PC-3 (cell line): ENCODE data around the gene ZC2HC1B. TPM values are rescaled to one million over a fixed set of nuclear protein-coding genes. Genes with fewer than 3 reads are reported as not detected.

Experiments used
- ATAC-seq: fragments of 200-7000 bp; cut with Tn5 transposase; 2 replicates; pipeline ENCODE4 v1.9.1; 2020; ENCODE audit warnings: mild to moderate bottlenecking, moderate library complexity
- BruUV-seq: library from RNA; stranded (reverse); fragments of 400-500 nt; replicated peaks from 2 replicates; lab custom pipeline; 2021; lab: Mats Ljungman, UMichigan
- CTCF ChIA-PET: fragments of 300-600 bp; sonication (Branson Sonifier 250); formaldehyde crosslinking; loops from one replicate; lab custom pipeline; 2022; ENCODE audit warnings: antibody characterized with exemption; lab: Charles Lee
- POLR2A ChIA-PET: fragments of 300-600 bp; sonication (Branson Sonifier 250); formaldehyde crosslinking; loops from one replicate; lab custom pipeline; 2022; ENCODE audit warnings: antibody characterized with exemption; ENCODE audit not compliant: unreplicated experiment; lab: Charles Lee
- DNase-seq: peaks from one replicate; pipeline ENCODE4 v3.0.0-alpha.2; 2015
- H2AFZ ChIP-seq: fragments of 300-600 bp; sonication (generic); 2 replicates; pipeline ENCODE4 v1.6.0; 2016; ENCODE audit warnings: antibody characterized with exemption, low read length
- H3F3A ChIP-seq: fragments of 300-600 bp; sonication (generic); one replicate; pipeline ENCODE4 v1.6.0; 2017; ENCODE audit warnings: antibody characterized with exemption, low read length, control low read depth, mild to moderate bottlenecking; ENCODE audit not compliant: unreplicated experiment
- H3K27ac ChIP-seq: fragments of 300-600 bp; sonication (generic); 2 replicates; pipeline ENCODE4 v1.5.1; 2016; ENCODE audit warnings: mild to moderate bottlenecking, low read length
- H3K27me3 ChIP-seq: fragments of 300-600 bp; sonication (generic); 2 replicates; pipeline ENCODE4 v1.6.1; 2016; ENCODE audit warnings: low read length, mixed read lengths
- H3K36me3 ChIP-seq: fragments of 300-600 bp; sonication (generic); 2 replicates; pipeline ENCODE4 v1.6.1; 2016; ENCODE audit warnings: low read depth, mixed run types, low read length, mixed read lengths
- H3K4me1 ChIP-seq: fragments of 300-600 bp; sonication (generic); 2 replicates; pipeline ENCODE4 v1.5.1; 2016; ENCODE audit warnings: low read length; ENCODE audit not compliant: insufficient read depth
- H3K4me2 ChIP-seq: fragments of 300-600 bp; sonication (generic); 2 replicates; pipeline ENCODE4 v1.6.0; 2016; ENCODE audit warnings: low read length
- H3K4me3 ChIP-seq: fragments of 300-600 bp; sonication (generic); 2 replicates; pipeline ENCODE4 v1.5.1; 2016; ENCODE audit warnings: mild to moderate bottlenecking, low read length, mixed read lengths
- H3K79me2 ChIP-seq: fragments of 300-600 bp; sonication (generic); 2 replicates; pipeline ENCODE4 v1.6.1; 2017; ENCODE audit warnings: low read length, mixed read lengths
- H3K9ac ChIP-seq: fragments of 300-600 bp; sonication (generic); 2 replicates; pipeline ENCODE4 v1.6.0; 2016; ENCODE audit warnings: mild to moderate bottlenecking, low read length
- H3K9me2 ChIP-seq: fragments of 300-600 bp; sonication (generic); replicated peaks from 2 replicates; pipeline ENCODE4 v1.6.1; 2016; ENCODE audit warnings: mixed run types, low read length, mixed read lengths
- H3K9me3 ChIP-seq: fragments of 300-600 bp; sonication (generic); 2 replicates; pipeline ENCODE4 v1.6.1; 2016; ENCODE audit warnings: low read length, mixed read lengths
- H4K20me1 ChIP-seq: fragments of 300-600 bp; sonication (generic); 2 replicates; pipeline ENCODE4 v1.6.1; 2016; ENCODE audit warnings: low read length, mixed read lengths
- CTCF ChIP-seq: fragments of 300-600 bp; sonication (generic); conservative IDR thresholded peaks from 2 replicates; pipeline ENCODE4 v1.5.1; 2017; ENCODE audit warnings: antibody characterized with exemption, low read depth, mild to moderate bottlenecking, low read length
- EZH2 ChIP-seq: fragments of 300-600 bp; sonication (generic); IDR thresholded peaks from one replicate; pipeline ENCODE4 v1.6.1; 2017; ENCODE audit warnings: antibody characterized with exemption, mild to moderate bottlenecking, low read length; ENCODE audit not compliant: unreplicated experiment
- EZH2phosphoT487 ChIP-seq: fragments of 300-600 bp; sonication (generic); IDR thresholded peaks from 2 replicates; pipeline ENCODE4 v1.6.1; 2018; ENCODE audit warnings: mild to moderate bottlenecking, antibody characterized with exemption, low read length, borderline replicate concordance
- intact Hi-C: fragments of 100-400 bp; cut with micrococcal nuclease; formaldehyde crosslinking; loops from 2 replicates; pipeline ENCODE4 v1.9.0; 2023
- total RNA-seq: library from RNA; depleted of rRNA; stranded (reverse); fragments of >200 nt; gene quantifications from 2 replicates; pipeline ENCODE4 v1.2.3, GENCODE V29; 2014

The ZC2HC1B gene
- total RNA-seq, 1 experiment from 2014 or later = not detected

- no peak overlapping the region for H3K4me2 ChIP-seq
- intact Hi-C loops = no loop called here
- POLR2A ChIA-PET = no interaction called here
- no peak for ATAC-seq
- CTCF ChIA-PET = no interaction called here
- TF ChIP-seq CTCF (no peak), EZH2 (no peak), EZH2phosphoT487 (no peak)
- no peak overlapping the region for H3K9ac ChIP-seq
- no peaks in the 10 kb centered on the region for H3K9me2 ChIP-seq
- no peak overlapping the region for H2AFZ ChIP-seq
- no TSS peak for BruUV-seq
- no peaks in the 10 kb centered on the region for H3K27me3 ChIP-seq
- H3F3A ChIP-seq = no peaks in the 10 kb centered on the region
- no peaks in the 10 kb centered on the region for H4K20me1 ChIP-seq
- H3K4me1 ChIP-seq = no peaks in the 10 kb centered on the region
- H3K9me3 ChIP-seq = no peaks in the 10 kb centered on the region
- no peaks in the 10 kb centered on the region for H3K36me3 ChIP-seq
- H3K4me3 ChIP-seq = no peak overlapping the region
- DNase-seq = no peak
- H3K27ac ChIP-seq = no peak overlapping the region
- H3K79me2 ChIP-seq = no peaks in the 10 kb centered on the region
Measured at GRCh38 chr6:143836150-143836549, 28.1 kb upstream of the ZC2HC1B start.

GRCh38 chr6:143838395-143838794, 25.9 kb upstream of the ZC2HC1B start:
- no peak overlapping the region for H3K9ac ChIP-seq
- no peak overlapping the region for H3K27ac ChIP-seq
- no peak overlapping the region for H3K4me3 ChIP-seq
- no peaks in the 10 kb centered on the region for H3K9me3 ChIP-seq
- 0 out of 2 replicates have a peak, but pooled peaks cover 4% of the 10 kb centered on the region for H3K4me1 ChIP-seq
- no TSS peak for BruUV-seq
- no peaks in the 10 kb centered on the region for H4K20me1 ChIP-seq
- DNase-seq (no peak), ATAC-seq (no peak)
- TF ChIP-seq EZH2 (no peak), EZH2phosphoT487 (no peak), CTCF (no peak)
- H3K9me2 ChIP-seq = no peaks in the 10 kb centered on the region
- ChIA-PET CTCF (no interaction called here), POLR2A (no interaction called here)
- H3K4me2 ChIP-seq = no peak overlapping the region
- H2AFZ ChIP-seq = no peak overlapping the region
- H3K79me2 ChIP-seq = peaks cover 3% of the 10 kb centered on the region
- no peaks in the 10 kb centered on the region for H3K36me3 ChIP-seq
- H3F3A ChIP-seq = no peaks in the 10 kb centered on the region
- no peaks in the 10 kb centered on the region for H3K27me3 ChIP-seq
- intact Hi-C loops = no loop called here

- H3K4me2 ChIP-seq = no peak overlapping the region
- CTCF ChIA-PET = no interaction called here
- H3K79me2 ChIP-seq = peaks cover 11% of the 10 kb centered on the region
- no peak overlapping the region for H2AFZ ChIP-seq
- no peaks in the 10 kb centered on the region for H3F3A ChIP-seq
- H3K9ac ChIP-seq = no peak overlapping the region
- intact Hi-C loops = no loop called here
- H3K27ac ChIP-seq = no peak overlapping the region
- POLR2A ChIA-PET = no interaction called here
- no TSS peak for BruUV-seq
- TF ChIP-seq CTCF (no peak), EZH2phosphoT487 (no peak), EZH2 (no peak)
- H4K20me1 ChIP-seq = no peaks in the 10 kb centered on the region
- no peak overlapping the region for H3K4me3 ChIP-seq
- H3K27me3 ChIP-seq = no peaks in the 10 kb centered on the region
- H3K36me3 ChIP-seq = no peaks in the 10 kb centered on the region
- H3K9me2 ChIP-seq = no peaks in the 10 kb centered on the region
- peaks cover 6% of the 10 kb centered on the region; the same call in 1 of the 2 replicates for H3K4me1 ChIP-seq
- DNase-seq = no peak
- no peaks in the 10 kb centered on the region for H3K9me3 ChIP-seq
- ATAC-seq = no peak
Measured at GRCh38 chr6:143839196-143839595, 25.1 kb upstream of the ZC2HC1B start.
